Mononuclear cell (primary cell): Measurements from ENCODE around the gene ST6GAL2. TPM values are rescaled to one million over a fixed set of nuclear protein-coding genes. Genes with fewer than 3 reads are reported as not detected.

Source experiments
- H3K27me3 ChIP-seq: 2 replicates; pipeline ENCODE4 v1.6.0; 2011; ENCODE audit warnings: low read length, control low read depth; ENCODE audit not compliant: insufficient read depth
- H3K4me1 ChIP-seq: 2 replicates; pipeline ENCODE4 v1.5.1; 2011; ENCODE audit warnings: mild to moderate bottlenecking, low read length, control low read depth; ENCODE audit not compliant: insufficient read depth
- H3K4me3 ChIP-seq: 2 replicates; pipeline ENCODE4 v1.5.1; 2011; ENCODE audit warnings: mild to moderate bottlenecking, low read length, moderate library complexity
- H3K9me3 ChIP-seq: 2 replicates; pipeline ENCODE4 v1.5.1; 2011; ENCODE audit warnings: low read depth, mild to moderate bottlenecking, control low read depth, low read length
- total RNA-seq: library from RNA; depleted of rRNA; stranded (reverse); fragments of >200 nt; gene quantifications from one replicate; pipeline ENCODE4 v1.2.3, GENCODE V29; 2012

The ST6GAL2 gene, protein sequence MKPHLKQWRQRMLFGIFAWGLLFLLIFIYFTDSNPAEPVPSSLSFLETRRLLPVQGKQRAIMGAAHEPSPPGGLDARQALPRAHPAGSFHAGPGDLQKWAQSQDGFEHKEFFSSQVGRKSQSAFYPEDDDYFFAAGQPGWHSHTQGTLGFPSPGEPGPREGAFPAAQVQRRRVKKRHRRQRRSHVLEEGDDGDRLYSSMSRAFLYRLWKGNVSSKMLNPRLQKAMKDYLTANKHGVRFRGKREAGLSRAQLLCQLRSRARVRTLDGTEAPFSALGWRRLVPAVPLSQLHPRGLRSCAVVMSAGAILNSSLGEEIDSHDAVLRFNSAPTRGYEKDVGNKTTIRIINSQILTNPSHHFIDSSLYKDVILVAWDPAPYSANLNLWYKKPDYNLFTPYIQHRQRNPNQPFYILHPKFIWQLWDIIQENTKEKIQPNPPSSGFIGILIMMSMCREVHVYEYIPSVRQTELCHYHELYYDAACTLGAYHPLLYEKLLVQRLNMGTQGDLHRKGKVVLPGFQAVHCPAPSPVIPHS
- total RNA-seq: 0.21 TPM

DNA sequence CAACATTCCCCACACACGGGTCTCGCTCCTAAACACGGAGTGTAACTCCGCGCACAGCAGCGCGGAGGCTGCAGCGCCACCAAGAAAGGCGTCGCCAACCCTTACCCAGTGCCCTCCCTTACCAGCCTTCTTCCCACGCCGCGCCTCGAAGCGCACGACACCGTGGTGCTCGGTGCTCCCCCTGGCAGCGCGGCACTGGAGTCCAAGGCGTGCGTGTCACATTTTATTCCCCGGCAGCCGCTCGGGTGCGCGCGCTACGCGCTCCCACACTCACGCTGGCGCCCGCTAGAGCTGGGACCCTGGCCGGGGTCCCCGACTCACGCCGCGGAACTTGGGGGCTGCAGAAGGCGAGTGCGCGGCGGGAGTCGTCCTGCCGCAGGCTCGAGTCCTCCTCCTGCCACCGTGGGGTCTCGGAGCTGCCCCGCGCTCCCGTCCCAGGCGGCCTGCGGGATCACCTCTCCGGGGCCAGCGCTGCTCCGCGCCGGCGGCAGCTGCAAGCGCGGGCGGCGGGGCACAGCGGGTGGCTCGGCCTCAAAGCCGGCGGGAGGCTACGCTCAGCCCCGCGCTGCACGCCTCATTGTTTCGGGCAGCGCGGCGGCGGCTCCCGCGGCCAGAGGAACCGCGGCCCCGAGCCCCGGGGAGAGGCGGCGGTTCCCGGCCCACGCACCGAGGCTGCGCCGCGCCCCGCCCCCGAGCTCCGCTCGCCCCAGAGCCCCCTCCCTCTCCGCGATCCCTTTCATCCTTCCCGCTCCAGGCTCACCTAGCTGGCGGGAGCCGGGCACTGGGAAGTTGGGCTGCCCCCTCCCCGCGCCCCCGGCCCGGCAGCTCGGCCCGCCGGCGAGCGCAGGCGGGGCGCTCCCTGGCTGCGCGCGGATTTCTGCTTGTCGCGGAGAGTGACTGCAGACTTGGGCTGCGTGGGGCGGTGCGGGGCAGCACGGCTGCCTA, at the start of gene ST6GAL2:
Gene ST6GAL2, minus strand, starts transcription at position 197 of the 945 bp plus-strand sequence. CDS start 42,190 bp downstream, outside the sequence.
- Histone ChIP-seq H3K4me3 (no peak within 1 kb of the TSS), H3K27me3 (peaks cover 37% of the 10 kb centered on the region), H3K9me3 (no peaks in the 10 kb centered on the region), H3K4me1 (no peaks in the 10 kb centered on the region)

GRCh38 chr2:106932644-106933043, 46.7 kb upstream of the ST6GAL2 start:
- Histone ChIP-seq H3K4me1 (no peaks in the 10 kb centered on the region), H3K9me3 (no peaks in the 10 kb centered on the region), H3K27me3 (no peaks in the 10 kb centered on the region), H3K4me3 (no peak overlapping the region)

GRCh38 chr2:106931717-106932335, 45.9 kb upstream of the ST6GAL2 start:
- H3K4me1 ChIP-seq: no peaks in the 10 kb centered on the region
- H3K27me3 ChIP-seq: no peaks in the 10 kb centered on the region
- H3K9me3 ChIP-seq: peaks cover 2% of the 10 kb centered on the region
- H3K4me3 ChIP-seq: no peak overlapping the region

DNA sequence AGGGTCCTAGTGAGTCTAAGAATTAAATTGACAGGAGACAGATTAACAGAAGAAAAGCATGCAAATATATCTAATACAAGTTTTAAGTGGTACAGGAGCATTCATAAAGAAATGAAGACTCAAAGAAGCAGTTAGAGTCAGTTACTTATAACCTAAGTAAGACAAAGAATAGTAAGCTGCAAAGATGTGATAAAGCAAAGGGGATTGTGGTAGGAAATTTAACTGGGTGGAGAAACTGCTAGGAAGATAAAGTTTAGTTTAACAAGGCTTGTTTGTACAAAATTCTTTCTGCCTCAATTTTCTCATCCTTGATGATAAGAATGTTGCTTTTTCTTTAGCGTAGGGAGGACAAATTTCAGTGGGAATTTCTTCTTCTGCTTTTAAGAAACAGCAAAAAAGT, 35.5 kb upstream of the ST6GAL2 start:
- no peaks in the 10 kb centered on the region for H3K27me3 ChIP-seq
- H3K4me1 ChIP-seq: no peaks in the 10 kb centered on the region
- no peak overlapping the region for H3K4me3 ChIP-seq
- no peaks in the 10 kb centered on the region for H3K9me3 ChIP-seq

DNA sequence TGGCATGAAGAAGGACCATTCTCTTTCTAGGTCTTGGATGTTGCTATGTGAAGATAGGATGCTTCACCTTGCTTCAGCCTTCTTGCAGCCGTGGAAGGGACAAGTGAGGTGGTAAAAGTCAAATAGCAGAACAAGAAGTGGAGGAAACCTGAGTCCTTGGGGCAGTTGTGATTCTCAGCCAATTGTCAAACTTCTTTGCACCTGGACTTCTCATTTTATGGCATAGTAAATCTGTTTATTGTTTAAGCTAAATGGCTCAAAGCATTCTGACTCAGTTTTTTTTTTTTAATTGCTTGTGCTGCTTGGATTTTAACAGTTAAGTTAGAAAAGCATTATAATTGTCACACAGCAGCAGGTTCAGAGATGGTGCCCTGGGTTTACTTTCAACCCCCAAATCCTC, 33.0 kb upstream of the ST6GAL2 start:
- Histone ChIP-seq H3K4me3 (no peak overlapping the region), H3K27me3 (no peaks in the 10 kb centered on the region), H3K4me1 (no peaks in the 10 kb centered on the region), H3K9me3 (no peaks in the 10 kb centered on the region)

DNA sequence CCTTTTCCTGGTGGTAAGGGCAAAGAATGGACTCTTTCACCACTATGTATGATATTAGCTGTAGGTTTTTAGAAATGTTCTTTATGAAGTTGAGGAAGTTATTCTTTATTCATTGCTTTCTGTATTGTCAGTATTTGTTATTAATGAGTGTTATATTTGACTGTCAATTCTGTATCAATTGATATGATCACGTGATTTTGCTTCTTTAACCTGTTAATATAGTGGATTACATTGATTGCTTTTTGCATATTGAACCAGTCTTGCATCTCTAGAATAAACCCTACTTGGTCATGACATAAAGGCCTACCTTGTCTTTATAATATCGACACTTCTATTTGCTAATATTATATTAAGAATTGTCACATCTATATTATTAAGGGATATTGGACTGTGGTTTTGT, 18.3 kb upstream of the ST6GAL2 start:
- H3K4me1 ChIP-seq: no peaks in the 10 kb centered on the region
- H3K27me3 ChIP-seq: no peaks in the 10 kb centered on the region
- H3K9me3 ChIP-seq: peaks cover 6% of the 10 kb centered on the region
- no peak overlapping the region for H3K4me3 ChIP-seq

- H3K9me3 ChIP-seq: peaks cover 6% of the 10 kb centered on the region
- H3K4me3 ChIP-seq: no peak overlapping the region
- H3K27me3 ChIP-seq: no peaks in the 10 kb centered on the region
- no peaks in the 10 kb centered on the region for H3K4me1 ChIP-seq
Measured at GRCh38 chr2:106899786-106900530, 14.0 kb upstream of the ST6GAL2 start.

GRCh38 chr2:106894545-106894944, 8.6 kb upstream of the ST6GAL2 start:
- H3K4me1 ChIP-seq: no peaks in the 10 kb centered on the region
- H3K4me3 ChIP-seq: no peak overlapping the region
- H3K27me3 ChIP-seq: no peaks in the 10 kb centered on the region
- H3K9me3 ChIP-seq: no peaks in the 10 kb centered on the region

GRCh38 chr2:106892048-106892447, 6.1 kb upstream of the ST6GAL2 start:
- H3K9me3 ChIP-seq: no peaks in the 10 kb centered on the region
- no peak overlapping the region for H3K4me3 ChIP-seq
- no peaks in the 10 kb centered on the region for H3K4me1 ChIP-seq
- H3K27me3 ChIP-seq: peaks cover 10% of the 10 kb centered on the region

GRCh38 chr2:106890606-106891005, 4.6 kb upstream of the ST6GAL2 start:
- Histone ChIP-seq H3K4me3 (no peak overlapping the region), H3K9me3 (no peaks in the 10 kb centered on the region), H3K27me3 (peaks cover 18% of the 10 kb centered on the region), H3K4me1 (no peaks in the 10 kb centered on the region)

- no peak overlapping the region for H3K4me3 ChIP-seq
- H3K9me3 ChIP-seq: no peaks in the 10 kb centered on the region
- peaks cover 37% of the 10 kb centered on the region for H3K27me3 ChIP-seq
- no peaks in the 10 kb centered on the region for H3K4me1 ChIP-seq
Measured at GRCh38 chr2:106886916-106887758, 1.2 kb upstream of the ST6GAL2 start.

- no peak overlapping the region for H3K4me3 ChIP-seq
- no peaks in the 10 kb centered on the region for H3K9me3 ChIP-seq
- peaks cover 37% of the 10 kb centered on the region for H3K27me3 ChIP-seq
- no peaks in the 10 kb centered on the region for H3K4me1 ChIP-seq
Measured at GRCh38 chr2:106885329-106885728, 638 bp downstream of the ST6GAL2 start.

GRCh38 chr2:106882673-106883072, 3.3 kb downstream of the ST6GAL2 start:
- Histone ChIP-seq H3K4me1 (no peaks in the 10 kb centered on the region), H3K4me3 (no peak overlapping the region), H3K27me3 (peaks cover 34% of the 10 kb centered on the region), H3K9me3 (no peaks in the 10 kb centered on the region)
